Gastroesophageal sphincter (tissue), 4 donors: Measurements from ENCODE around the gene BTBD9. TPM values are rescaled to one million over a fixed set of nuclear protein-coding genes. Genes with fewer than 3 reads are reported as not detected.

Experiments used
- ATAC-seq: fragments of 150-250 bp; one replicate; pipeline ENCODE4 v1.9.1; 2016; ENCODE audit warnings: mild to moderate bottlenecking, moderate library complexity
- H3K27ac ChIP-seq, 4 donors: fragments of 200-600 bp; sonication (generic) in 3 of 4; 1 replicate in 3 of 4; 2 replicates in 1 of 4; pipeline ENCODE4 v1.5.1; 2016 to 2019
- H3K27me3 ChIP-seq: fragments of 200-600 bp; sonication (generic); one replicate; pipeline ENCODE4 v1.5.1; 2019
- H3K36me3 ChIP-seq, 2 donors: fragments of 200-600 bp; sonication (generic); one replicate each; pipeline ENCODE4 v1.5.1; 2019; ENCODE audit warnings: control low read depth in 1 of 2
- H3K4me1 ChIP-seq, 3 donors: fragments of 200-600 bp; sonication (generic); 1 replicate in 2 of 3; 2 replicates in 1 of 3; pipeline ENCODE4 v1.5.1; 2016 to 2019; ENCODE audit warnings: control low read depth in 2 of 3
- H3K4me3 ChIP-seq, 2 donors: fragments of 200-600 bp; sonication (generic); one replicate each; pipeline ENCODE4 v1.5.1; 2019; ENCODE audit warnings: mild to moderate bottlenecking in 1 of 2, moderate library complexity in 1 of 2
- H3K9me3 ChIP-seq, 3 donors: fragments of 200-600 bp; sonication (generic); one replicate each; pipeline ENCODE4 v1.5.1; 2017 to 2019; ENCODE audit warnings: control low read depth in 2 of 3
- CTCF ChIP-seq, 4 experiments: fragments of 200-600 bp in 2 of 4; fragments of 450-650 bp in 2 of 4; sonication (generic) in 1 of 4; IDR thresholded peaks; one replicate each; pipeline ENCODE4 v1.5.1; 2017 to 2019; ENCODE audit warnings: antibody characterized with exemption in 4 of 4, mild to moderate bottlenecking in 2 of 4, moderate library complexity in 2 of 4
- EP300 ChIP-seq: sonication (generic); formaldehyde crosslinking; IDR thresholded peaks from one replicate; pipeline ENCODE4 v1.6.1; 2017; ENCODE audit warnings: antibody characterized with exemption, mild to moderate bottlenecking
- POLR2A ChIP-seq, 2 donors: fragments of 450-650 bp; IDR thresholded peaks; one replicate each; pipeline ENCODE4 v1.6.1; 2017; ENCODE audit warnings: antibody characterized with exemption in 2 of 2, mild to moderate bottlenecking in 2 of 2, moderate library complexity in 1 of 2
- POLR2AphosphoS5 ChIP-seq: sonication (generic); formaldehyde crosslinking; IDR thresholded peaks from one replicate; pipeline ENCODE4 v1.6.1; 2017; ENCODE audit warnings: antibody characterized with exemption
- WGBS, 2 donors: methylation state at CpG; one replicate each; pipeline ENCODE4 v1.1.5; 2018; ENCODE audit warnings: low coverage in 1 of 2; 5-methylcytosine and 5-hydroxymethylcytosine counted together
- total RNA-seq, 4 donors: library from RNA; depleted of rRNA; stranded (reverse); fragments of >200 nt; gene quantifications; one replicate each; pipeline ENCODE4 v1.1.0, GENCODE V29; 2016

Gene BTBD9
- total RNA-seq, 4 donors from 2014 or later, result 11.3 to 18.9 (median 13.8) TPM

- H3K4me1 ChIP-seq, result peaks cover 0 to 5% (median 0%) of the 10 kb centered on the region in 3 donors
- TF ChIP-seq POLR2AphosphoS5 (no peak), POLR2A (IDR thresholded peaks at IDR 0.05) (no peak), CTCF (IDR thresholded peaks at IDR 0.05) (no peak), EP300 (no peak)
- no peaks in the 10 kb centered on the region for H3K9me3 ChIP-seq
- WGBS, 2 donors, result 71 to 82% methylated on average over 4 to 5 of the region's 5 CpGs
- H3K36me3 ChIP-seq, result no peaks in the 10 kb centered on the region
- H3K27ac ChIP-seq, result no peak overlapping the region
- H3K27me3 ChIP-seq, result no peaks in the 10 kb centered on the region
- no peak overlapping the region for H3K4me3 ChIP-seq
- no peak for ATAC-seq
Measured at GRCh38 chr6:38495922-38496635, 143.7 kb downstream of the BTBD9 start.

GRCh38 chr6:38495518-38495917 is 144.2 kb downstream of the BTBD9 start:
- WGBS, 2 donors, result 73 to 85% methylated on average over 2 to 4 of the region's 5 CpGs
- no peaks in the 10 kb centered on the region for H3K36me3 ChIP-seq
- no peaks in the 10 kb centered on the region for H3K9me3 ChIP-seq
- H3K27me3 ChIP-seq, result no peaks in the 10 kb centered on the region
- TF ChIP-seq EP300, result no peak
- TF ChIP-seq POLR2A (IDR thresholded peaks at IDR 0.05), result no peak
- no peak for TF ChIP-seq CTCF (IDR thresholded peaks at IDR 0.05)
- no peak for TF ChIP-seq POLR2AphosphoS5
- no peak overlapping the region for H3K27ac ChIP-seq
- no peak overlapping the region for H3K4me3 ChIP-seq
- peaks cover 0 to 5% (median 0%) of the 10 kb centered on the region in 3 donors for H3K4me1 ChIP-seq
- no peak for ATAC-seq

- H3K4me3 ChIP-seq, result no peak overlapping the region
- H3K9me3 ChIP-seq, result no peaks in the 10 kb centered on the region
- no peak for ATAC-seq
- 27 to 34% methylated on average over 4 to 6 of the region's 6 CpGs for WGBS, 2 donors
- TF ChIP-seq EP300 (no peak), CTCF (IDR thresholded peaks at IDR 0.05) (peak; percentile 87 to 96 (median 92)), POLR2AphosphoS5 (no peak)
- no peaks in the 10 kb centered on the region for H3K27me3 ChIP-seq
- H3K4me1 ChIP-seq, result peaks cover 0 to 3% (median 0%) of the 10 kb centered on the region in 3 donors
- H3K27ac ChIP-seq, result no peak overlapping the region
- no peaks in the 10 kb centered on the region for H3K36me3 ChIP-seq
Measured at GRCh38 chr6:38493931-38494547, 145.7 kb downstream of the BTBD9 start.

GRCh38 chr6:38492031-38492430 is 147.7 kb downstream of the BTBD9 start:
- Histone ChIP-seq H3K27ac (no peak overlapping the region), H3K27me3 (no peaks in the 10 kb centered on the region), H3K4me3 (no peak overlapping the region), H3K36me3 (no peaks in the 10 kb centered on the region), H3K4me1 (no peaks in the 10 kb centered on the region), H3K9me3 (no peaks in the 10 kb centered on the region)
- no peak for ATAC-seq
- no peak for TF ChIP-seq EP300
- TF ChIP-seq POLR2A (IDR thresholded peaks at IDR 0.05), result no peak
- TF ChIP-seq POLR2AphosphoS5, result no peak
- TF ChIP-seq CTCF (IDR thresholded peaks at IDR 0.05), result no peak
- 93 to 100% methylated on average over 2 of the region's 2 CpGs for WGBS, 2 donors

- Histone ChIP-seq H3K36me3 (no peaks in the 10 kb centered on the region), H3K27me3 (no peaks in the 10 kb centered on the region), H3K9me3 (no peaks in the 10 kb centered on the region), H3K27ac (no peak overlapping the region), H3K4me1 (no peaks in the 10 kb centered on the region), H3K4me3 (no peak overlapping the region)
- ATAC-seq, result no peak
- TF ChIP-seq CTCF (IDR thresholded peaks at IDR 0.05) (no peak), EP300 (no peak), POLR2A (IDR thresholded peaks at IDR 0.05) (no peak), POLR2AphosphoS5 (no peak)
- WGBS, 2 donors, result 49% methylated on average over 2 of the region's 2 CpGs; no CpG with 5 or more reads in 1 of the 2 donors
Measured at GRCh38 chr6:38489951-38490350, 149.8 kb downstream of the BTBD9 start.
